GM23338 (cell line): ENCODE measurements around the gene SOX13. TPM values are rescaled to one million over a fixed set of nuclear protein-coding genes. Genes with fewer than 3 reads are reported as not detected.
A peak's percentile ranks its signal among the peaks of the same experiment; 100 is the strongest.

Experiments used
- ATAC-seq: fragments of 200-7000 bp; cut with Tn5 transposase; 3 replicates; pipeline ENCODE4 v1.9.1; 2020
- DNase-seq: peaks from one replicate; pipeline ENCODE4 v3.0.0-alpha.2; 2015; ENCODE audit warnings: low spot score
- H2AFZ ChIP-seq: fragments of 200-600 bp; sonication (generic); 2 replicates; pipeline ENCODE4 v1.8.0; 2016; ENCODE audit warnings: antibody characterized with exemption, mild to moderate bottlenecking, moderate library complexity
- H3F3A ChIP-seq: fragments of 200-600 bp; sonication (generic); replicated peaks from 2 replicates; pipeline ENCODE4 v1.8.0; 2017; ENCODE audit warnings: antibody characterized with exemption, mixed run types, low read depth
- H3K27ac ChIP-seq: fragments of 200-600 bp; sonication (generic); 2 replicates; pipeline ENCODE4 v1.6.1; 2016; ENCODE audit warnings: low read depth
- H3K27me3 ChIP-seq: fragments of 200-600 bp; sonication (generic); 2 replicates; pipeline ENCODE4 v1.8.0; 2016; ENCODE audit warnings: mild to moderate bottlenecking, mixed run types, moderate library complexity; ENCODE audit not compliant: insufficient read depth
- H3K36me3 ChIP-seq: fragments of 200-600 bp; sonication (generic); 2 replicates; pipeline ENCODE4 v1.8.0; 2016; ENCODE audit warnings: mild to moderate bottlenecking; ENCODE audit not compliant: insufficient read depth
- H3K4me1 ChIP-seq: fragments of 200-600 bp; sonication (generic); 2 replicates; pipeline ENCODE4 v1.8.0; 2016; ENCODE audit warnings: mild to moderate bottlenecking, moderate library complexity; ENCODE audit not compliant: insufficient read depth
- H3K4me2 ChIP-seq: fragments of 200-600 bp; sonication (generic); 2 replicates; pipeline ENCODE4 v1.7.1; 2017; ENCODE audit warnings: mixed run types
- H3K4me3 ChIP-seq: fragments of 200-600 bp; sonication (generic); 2 replicates; pipeline ENCODE4 v1.6.1; 2016; ENCODE audit warnings: mixed run types
- H3K79me2 ChIP-seq: fragments of 200-600 bp; sonication (generic); replicated peaks from 2 replicates; pipeline ENCODE4 v1.8.0; 2017; ENCODE audit warnings: mild to moderate bottlenecking; ENCODE audit not compliant: insufficient read depth
- H3K9me2 ChIP-seq: fragments of 200-600 bp; sonication (generic); 2 replicates; pipeline ENCODE4 v1.8.0; 2017; ENCODE audit not compliant: insufficient read depth
- H4K20me1 ChIP-seq: fragments of 200-600 bp; sonication (generic); replicated peaks from 2 replicates; pipeline ENCODE4 v1.8.0; 2017; ENCODE audit warnings: mild to moderate bottlenecking; ENCODE audit not compliant: insufficient read depth
- H3K27ac Mint-ChIP-seq: 2 replicates; pipeline ENCODE4 v1.8.0; 2020; ENCODE audit warnings: inconsistent platforms, mild to moderate bottlenecking, moderate library complexity, mixed read lengths
- H3K27me3 Mint-ChIP-seq: 3 replicates; pipeline ENCODE4 v1.8.0; 2022; ENCODE audit warnings: low read depth, mild to moderate bottlenecking, moderate library complexity, mixed read lengths, inconsistent platforms; ENCODE audit not compliant: insufficient read depth, poor library complexity
- H3K36me3 Mint-ChIP-seq: 3 replicates; pipeline ENCODE4 v1.8.0; 2021; ENCODE audit warnings: low read depth, mild to moderate bottlenecking, inconsistent platforms, moderate library complexity, mixed read lengths
- H3K4me1 Mint-ChIP-seq: 3 replicates; pipeline ENCODE4 v1.8.0; 2020; ENCODE audit warnings: mild to moderate bottlenecking, inconsistent platforms, mixed read lengths
- H3K4me3 Mint-ChIP-seq: 3 replicates; pipeline ENCODE4 v1.8.0; 2021; ENCODE audit warnings: moderate library complexity, mild to moderate bottlenecking, inconsistent platforms, mixed read lengths
- H3K9me3 Mint-ChIP-seq: 3 replicates; pipeline ENCODE4 v1.8.0; 2020; ENCODE audit warnings: moderate library complexity, mild to moderate bottlenecking, inconsistent platforms, mixed read lengths
- CREB1 ChIP-seq: fragments of 250-450 bp; sonication (Bioruptor Pico); IDR thresholded peaks from 2 replicates; pipeline ENCODE4 v1.5.0; 2020; ENCODE audit warnings: low read depth, mild to moderate bottlenecking, moderate library complexity
- CTCF ChIP-seq, 2 experiments: fragments of 200-600 bp in 1 of 2; sonication (generic) in 1 of 2; conservative IDR thresholded peaks; 2 replicates each; pipeline versions ENCODE4 v1.5.1 to v1.6.1; 2016 to 2017; ENCODE audit warnings: antibody characterized with exemption in 2 of 2, low read depth in 2 of 2, mild to moderate bottlenecking in 2 of 2, moderate library complexity in 1 of 2
- EZH2 ChIP-seq: fragments of 200-600 bp; sonication (generic); IDR thresholded peaks from one replicate; pipeline ENCODE4 v1.8.0; 2017; ENCODE audit warnings: antibody characterized with exemption, mild to moderate bottlenecking, low read depth; ENCODE audit not compliant: unreplicated experiment
- EZH2phosphoT487 ChIP-seq: fragments of 200-600 bp; sonication (generic); IDR thresholded peaks from one replicate; pipeline ENCODE4 v1.8.1; 2018; ENCODE audit warnings: antibody characterized with exemption; ENCODE audit not compliant: unreplicated experiment
- JUNB ChIP-seq: IDR thresholded peaks from one replicate; pipeline ENCODE4 v1.6.1; 2016; ENCODE audit warnings: antibody characterized with exemption; ENCODE audit not compliant: unreplicated experiment
- NANOG ChIP-seq: IDR thresholded peaks from 2 replicates; pipeline ENCODE4 v1.6.1; 2016; ENCODE audit warnings: antibody characterized with exemption, borderline replicate concordance
- POLR2AphosphoS5 ChIP-seq: IDR thresholded peaks from 2 replicates; pipeline ENCODE4 v1.6.1; 2016; ENCODE audit warnings: antibody characterized with exemption, low read depth
- REST ChIP-seq: IDR thresholded peaks from one replicate; pipeline ENCODE4 v1.6.1; 2018; ENCODE audit warnings: antibody characterized with exemption; ENCODE audit not compliant: unreplicated experiment
- STAT1 ChIP-seq: IDR thresholded peaks from one replicate; pipeline ENCODE4 v1.6.1; 2016; ENCODE audit warnings: antibody characterized with exemption; ENCODE audit not compliant: unreplicated experiment
- ZNF114 ChIP-seq: fragments of 250-450 bp; sonication (Bioruptor Pico); IDR thresholded peaks from 2 replicates; pipeline ENCODE4 v1.5.0; 2020; ENCODE audit warnings: mild to moderate bottlenecking, moderate library complexity
- ZNF331 ChIP-seq: fragments of 250-450 bp; sonication (Bioruptor Pico); IDR thresholded peaks from 2 replicates; pipeline ENCODE4 v1.5.0; 2020; ENCODE audit warnings: low read depth, mild to moderate bottlenecking, moderate library complexity
- polyA plus RNA-seq: library from polyadenylated mRNA; unstranded; fragments of >200 nt; fragmentation: Nextera tagmentation; extraction: Ambion mirVana; gene quantifications from 2 replicates; pipeline ENCODE4 v1.2.1, GENCODE V29; 2016
- total RNA-seq: library from RNA; depleted of rRNA; stranded (reverse); fragments of >200 nt; shearing (Covaris generic); gene quantifications from 2 replicates; pipeline ENCODE4 v1.2.3, GENCODE V29; 2014
- TF ChIP-seq, protein P1 (sequence below): IDR thresholded peaks from 2 replicates; pipeline ENCODE4 v1.6.1; 2016; ENCODE audit warnings: antibody characterized with exemption
- TF ChIP-seq, protein P2 (sequence below): fragments of 250-450 bp; sonication (Bioruptor Pico); IDR thresholded peaks from 2 replicates; pipeline ENCODE4 v1.5.0; 2020; ENCODE audit warnings: mild to moderate bottlenecking, moderate library complexity

SOX13 gene
- total and polyA plus RNA-seq, 2 experiments from 2014 or later: 28.6 to 123 TPM

GRCh38 chr1:204092632-204093420 lies 19.9 kb downstream of the SOX13 start:
- no peaks in the 10 kb centered on the region for H3K9me2 ChIP-seq
- peaks cover 34% of the 10 kb centered on the region for H3F3A ChIP-seq
- H3K4me1 Mint-ChIP-seq: peaks cover 84% of the 10 kb centered on the region
- TF ChIP-seq CTCF (conservative IDR thresholded peaks at IDR 0.05; ENCODE audit: low read depth in 2 of 2) (no peak), EZH2phosphoT487 (no peak), POLR2AphosphoS5 (no peak), EZH2 (no peak), REST (no peak), STAT1 (no peak), ZNF114 (CRISPR knock-in tag) (no peak), CREB1 (CRISPR knock-in tag) (no peak), NANOG (no peak), ZNF331 (CRISPR knock-in tag) (no peak), JUNB (no peak)
- TF ChIP-seq, protein P1, sequence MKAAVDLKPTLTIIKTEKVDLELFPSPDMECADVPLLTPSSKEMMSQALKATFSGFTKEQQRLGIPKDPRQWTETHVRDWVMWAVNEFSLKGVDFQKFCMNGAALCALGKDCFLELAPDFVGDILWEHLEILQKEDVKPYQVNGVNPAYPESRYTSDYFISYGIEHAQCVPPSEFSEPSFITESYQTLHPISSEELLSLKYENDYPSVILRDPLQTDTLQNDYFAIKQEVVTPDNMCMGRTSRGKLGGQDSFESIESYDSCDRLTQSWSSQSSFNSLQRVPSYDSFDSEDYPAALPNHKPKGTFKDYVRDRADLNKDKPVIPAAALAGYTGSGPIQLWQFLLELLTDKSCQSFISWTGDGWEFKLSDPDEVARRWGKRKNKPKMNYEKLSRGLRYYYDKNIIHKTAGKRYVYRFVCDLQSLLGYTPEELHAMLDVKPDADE: no peak
- TF ChIP-seq, protein P2, sequence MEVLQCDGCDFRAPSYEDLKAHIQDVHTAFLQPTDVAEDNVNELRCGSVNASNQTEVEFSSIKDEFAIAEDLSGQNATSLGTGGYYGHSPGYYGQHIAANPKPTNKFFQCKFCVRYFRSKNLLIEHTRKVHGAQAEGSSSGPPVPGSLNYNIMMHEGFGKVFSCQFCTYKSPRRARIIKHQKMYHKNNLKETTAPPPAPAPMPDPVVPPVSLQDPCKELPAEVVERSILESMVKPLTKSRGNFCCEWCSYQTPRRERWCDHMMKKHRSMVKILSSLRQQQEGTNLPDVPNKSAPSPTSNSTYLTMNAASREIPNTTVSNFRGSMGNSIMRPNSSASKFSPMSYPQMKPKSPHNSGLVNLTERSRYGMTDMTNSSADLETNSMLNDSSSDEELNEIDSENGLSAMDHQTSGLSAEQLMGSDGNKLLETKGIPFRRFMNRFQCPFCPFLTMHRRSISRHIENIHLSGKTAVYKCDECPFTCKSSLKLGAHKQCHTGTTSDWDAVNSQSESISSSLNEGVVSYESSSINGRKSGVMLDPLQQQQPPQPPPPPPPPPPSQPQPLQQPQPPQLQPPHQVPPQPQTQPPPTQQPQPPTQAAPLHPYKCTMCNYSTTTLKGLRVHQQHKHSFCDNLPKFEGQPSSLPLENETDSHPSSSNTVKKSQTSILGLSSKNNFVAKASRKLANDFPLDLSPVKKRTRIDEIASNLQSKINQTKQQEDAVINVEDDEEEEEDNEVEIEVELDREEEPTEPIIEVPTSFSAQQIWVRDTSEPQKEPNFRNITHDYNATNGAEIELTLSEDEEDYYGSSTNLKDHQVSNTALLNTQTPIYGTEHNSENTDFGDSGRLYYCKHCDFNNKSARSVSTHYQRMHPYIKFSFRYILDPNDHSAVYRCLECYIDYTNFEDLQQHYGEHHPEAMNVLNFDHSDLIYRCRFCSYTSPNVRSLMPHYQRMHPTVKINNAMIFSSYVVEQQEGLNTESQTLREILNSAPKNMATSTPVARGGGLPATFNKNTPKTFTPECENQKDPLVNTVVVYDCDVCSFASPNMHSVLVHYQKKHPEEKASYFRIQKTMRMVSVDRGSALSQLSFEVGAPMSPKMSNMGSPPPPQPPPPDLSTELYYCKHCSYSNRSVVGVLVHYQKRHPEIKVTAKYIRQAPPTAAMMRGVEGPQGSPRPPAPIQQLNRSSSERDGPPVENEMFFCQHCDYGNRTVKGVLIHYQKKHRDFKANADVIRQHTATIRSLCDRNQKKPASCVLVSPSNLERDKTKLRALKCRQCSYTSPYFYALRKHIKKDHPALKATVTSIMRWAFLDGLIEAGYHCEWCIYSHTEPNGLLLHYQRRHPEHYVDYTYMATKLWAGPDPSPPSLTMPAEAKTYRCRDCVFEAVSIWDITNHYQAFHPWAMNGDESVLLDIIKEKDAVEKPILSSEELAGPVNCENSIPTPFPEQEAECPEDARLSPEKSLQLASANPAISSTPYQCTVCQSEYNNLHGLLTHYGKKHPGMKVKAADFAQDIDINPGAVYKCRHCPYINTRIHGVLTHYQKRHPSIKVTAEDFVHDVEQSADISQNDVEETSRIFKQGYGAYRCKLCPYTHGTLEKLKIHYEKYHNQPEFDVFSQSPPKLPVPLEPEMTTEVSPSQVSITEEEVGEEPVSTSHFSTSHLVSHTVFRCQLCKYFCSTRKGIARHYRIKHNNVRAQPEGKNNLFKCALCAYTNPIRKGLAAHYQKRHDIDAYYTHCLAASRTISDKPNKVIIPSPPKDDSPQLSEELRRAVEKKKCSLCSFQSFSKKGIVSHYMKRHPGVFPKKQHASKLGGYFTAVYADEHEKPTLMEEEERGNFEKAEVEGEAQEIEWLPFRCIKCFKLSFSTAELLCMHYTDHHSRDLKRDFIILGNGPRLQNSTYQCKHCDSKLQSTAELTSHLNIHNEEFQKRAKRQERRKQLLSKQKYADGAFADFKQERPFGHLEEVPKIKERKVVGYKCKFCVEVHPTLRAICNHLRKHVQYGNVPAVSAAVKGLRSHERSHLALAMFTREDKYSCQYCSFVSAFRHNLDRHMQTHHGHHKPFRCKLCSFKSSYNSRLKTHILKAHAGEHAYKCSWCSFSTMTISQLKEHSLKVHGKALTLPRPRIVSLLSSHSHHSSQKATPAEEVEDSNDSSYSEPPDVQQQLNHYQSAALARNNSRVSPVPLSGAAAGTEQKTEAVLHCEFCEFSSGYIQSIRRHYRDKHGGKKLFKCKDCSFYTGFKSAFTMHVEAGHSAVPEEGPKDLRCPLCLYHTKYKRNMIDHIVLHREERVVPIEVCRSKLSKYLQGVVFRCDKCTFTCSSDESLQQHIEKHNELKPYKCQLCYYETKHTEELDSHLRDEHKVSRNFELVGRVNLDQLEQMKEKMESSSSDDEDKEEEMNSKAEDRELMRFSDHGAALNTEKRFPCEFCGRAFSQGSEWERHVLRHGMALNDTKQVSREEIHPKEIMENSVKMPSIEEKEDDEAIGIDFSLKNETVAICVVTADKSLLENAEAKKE (CRISPR knock-in tag): no peak
- H3K27me3 Mint-ChIP-seq: peaks cover 9% of the 10 kb centered on the region
- H3K79me2 ChIP-seq: peaks cover 100% of the 10 kb centered on the region
- DNase-seq: no peak
- no peaks in the 10 kb centered on the region for H3K27me3 ChIP-seq
- no peaks in the 10 kb centered on the region; the same call in 1 of the 2 replicates for H3K36me3 ChIP-seq
- no peak for ATAC-seq
- peak overlapping the region; percentile 75; the same call in 1 of the 2 replicates for H3K27ac ChIP-seq
- H3K36me3 Mint-ChIP-seq: peaks cover 10% of the 10 kb centered on the region; the same call in 2 of the 3 replicates
- H2AFZ ChIP-seq: no peak overlapping the region
- peaks cover 93% of the 10 kb centered on the region for H4K20me1 ChIP-seq
- peak overlapping the region; percentile 0; the same call in 1 of the 3 replicates for H3K4me3 Mint-ChIP-seq
- H3K4me2 ChIP-seq: peak overlapping the region; percentile 74
- no peaks in the 10 kb centered on the region for H3K9me3 Mint-ChIP-seq
- peak overlapping the region; percentile 26; the same call in 1 of the 2 replicates for H3K4me3 ChIP-seq
- H3K4me1 ChIP-seq: peaks cover 91% of the 10 kb centered on the region
- peak overlapping the region; percentile 72; the same call in 1 of the 2 replicates for H3K27ac Mint-ChIP-seq
